ENCODE data around the gene MARCHF5.
"Not testable (repeated sequence)": the region's sequence is repeated elsewhere in the genome, so short reads cannot be mapped to it uniquely, and the experiment has no call there.

The MARCHF5 gene

GRCh38 chr10:92393173-92393572 is 102.2 kb downstream of the MARCHF5 start:
- not testable (repeated sequence) for DNase-seq

DNA sequence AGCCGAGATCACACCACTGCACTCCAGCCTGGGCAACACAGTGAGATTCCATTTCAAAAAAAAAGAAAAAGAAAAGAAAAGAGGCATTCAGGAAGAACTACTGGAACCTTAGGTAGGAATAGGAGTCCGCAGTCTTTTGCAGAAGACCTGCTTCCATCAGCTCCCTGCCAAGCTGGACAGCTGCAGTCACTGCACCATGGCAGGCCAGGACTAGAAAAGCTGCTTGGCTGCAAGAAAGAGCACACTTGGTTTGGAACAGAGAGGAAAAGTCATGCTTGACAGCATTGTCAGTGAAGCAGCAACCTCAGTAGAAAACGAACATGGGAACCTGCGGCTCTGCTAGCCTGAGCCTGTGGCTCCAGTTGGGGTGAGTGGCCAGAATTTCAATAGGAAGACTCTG is 104.3 kb downstream of the MARCHF5 start:
- DNase-seq = no peak

DNA sequence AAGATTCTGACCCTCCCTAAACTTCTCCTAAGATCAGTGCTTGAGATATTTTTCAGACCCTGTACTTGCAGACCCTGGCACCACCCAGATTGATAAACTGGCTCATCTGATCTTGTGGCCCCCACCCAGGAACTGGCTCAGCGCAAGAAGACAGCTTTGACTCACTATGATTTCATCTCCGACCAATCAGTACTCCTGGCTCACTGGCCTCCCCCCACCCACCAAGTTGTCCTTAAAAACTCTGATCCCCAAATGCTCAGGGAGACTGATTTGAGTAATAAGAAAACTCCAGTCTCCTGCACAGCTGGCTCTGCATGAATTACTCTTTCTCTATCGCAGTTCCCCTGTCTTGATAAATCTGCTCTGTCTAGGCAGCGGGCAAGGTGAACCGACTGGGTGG is 111.3 kb downstream of the MARCHF5 start:
- not testable (repeated sequence) for DNase-seq

All from NCI-H1436 treated with DMSO at 0.1 percent for 48 hours (cell line).